PC-9 (cell line): ENCODE results near the gene KIRREL2.

Source experiments
- EZH2 ChIP-seq: fragments of 200-600 bp; sonication (generic); IDR thresholded peaks from 2 replicates; pipeline ENCODE4 v1.8.0; 2017; ENCODE audit warnings: antibody characterized with exemption, low read depth
- TF ChIP-seq, protein P1 (sequence below): fragments of 200-600 bp; sonication (generic); conservative IDR thresholded peaks from 2 replicates; pipeline ENCODE4 v1.6.1; 2017; ENCODE audit warnings: mixed run types, antibody characterized with exemption, mild to moderate bottlenecking, moderate library complexity

DNA sequence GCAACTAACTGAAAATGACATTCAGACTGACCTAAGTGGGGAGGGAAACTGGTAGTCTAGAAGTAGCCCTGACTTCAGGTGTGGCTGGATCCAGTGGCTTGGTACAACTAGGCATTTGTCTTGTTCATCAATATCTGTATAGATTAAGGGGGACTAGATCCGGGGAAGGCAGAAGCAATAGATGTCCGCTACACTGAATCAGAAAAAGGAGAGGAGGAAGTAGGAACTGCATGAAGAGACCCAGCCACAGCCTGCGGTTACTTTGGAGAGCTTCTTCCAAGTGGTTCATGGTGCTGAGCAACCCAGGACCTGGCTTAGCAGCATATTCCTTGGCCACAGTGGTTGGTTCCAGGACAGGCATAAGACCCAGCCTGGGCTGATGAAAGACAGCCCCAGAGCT, 34.1 kb upstream of the KIRREL2 start:
- TF ChIP-seq, protein P1, sequence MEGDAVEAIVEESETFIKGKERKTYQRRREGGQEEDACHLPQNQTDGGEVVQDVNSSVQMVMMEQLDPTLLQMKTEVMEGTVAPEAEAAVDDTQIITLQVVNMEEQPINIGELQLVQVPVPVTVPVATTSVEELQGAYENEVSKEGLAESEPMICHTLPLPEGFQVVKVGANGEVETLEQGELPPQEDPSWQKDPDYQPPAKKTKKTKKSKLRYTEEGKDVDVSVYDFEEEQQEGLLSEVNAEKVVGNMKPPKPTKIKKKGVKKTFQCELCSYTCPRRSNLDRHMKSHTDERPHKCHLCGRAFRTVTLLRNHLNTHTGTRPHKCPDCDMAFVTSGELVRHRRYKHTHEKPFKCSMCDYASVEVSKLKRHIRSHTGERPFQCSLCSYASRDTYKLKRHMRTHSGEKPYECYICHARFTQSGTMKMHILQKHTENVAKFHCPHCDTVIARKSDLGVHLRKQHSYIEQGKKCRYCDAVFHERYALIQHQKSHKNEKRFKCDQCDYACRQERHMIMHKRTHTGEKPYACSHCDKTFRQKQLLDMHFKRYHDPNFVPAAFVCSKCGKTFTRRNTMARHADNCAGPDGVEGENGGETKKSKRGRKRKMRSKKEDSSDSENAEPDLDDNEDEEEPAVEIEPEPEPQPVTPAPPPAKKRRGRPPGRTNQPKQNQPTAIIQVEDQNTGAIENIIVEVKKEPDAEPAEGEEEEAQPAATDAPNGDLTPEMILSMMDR, result no peak
- TF ChIP-seq EZH2, result no peak
